K562 (cell line): Measurements from ENCODE around the gene THAP11. TPM values are rescaled to one million over a fixed set of nuclear protein-coding genes. Genes with fewer than 3 reads are reported as not detected.
A peak's percentile ranks its signal among the peaks of the same experiment; 100 is the strongest.

ENCODE experiments used
- DACH1 ChIP-seq: fragments of 450-650 bp; IDR thresholded peaks from 2 replicates; pipeline ENCODE4 v1.6.1; 2018; ENCODE audit not compliant: partially characterized antibody
- E2F8 ChIP-seq: fragments of 450-650 bp; IDR thresholded peaks from 2 replicates; pipeline ENCODE4 v1.7.1; 2018; ENCODE audit warnings: mild to moderate bottlenecking, low read depth; ENCODE audit not compliant: partially characterized antibody
- ID3 ChIP-seq, 2 experiments: fragments of 250-450 bp in 1 of 2; fragments of 450-650 bp in 1 of 2; sonication (Bioruptor Pico) in 1 of 2; IDR thresholded peaks; 2 replicates each; pipeline versions ENCODE4 v1.6.1 to v1.8.0; 2016 to 2021; ENCODE audit warnings: mild to moderate bottlenecking in 2 of 2, moderate library complexity in 2 of 2, missing compliant biosample characterization in 1 of 2, missing genetic modification characterization in 1 of 2
- ILF3 ChIP-seq: fragments of 450-650 bp; IDR thresholded peaks from 2 replicates; pipeline ENCODE4 v1.6.1; 2018; ENCODE audit warnings: antibody characterized with exemption, mild to moderate bottlenecking, moderate library complexity, borderline replicate concordance
- JUN ChIP-seq, 2 experiments: sonication (generic) in 1 of 2; formaldehyde crosslinking in 1 of 2; IDR thresholded peaks; 2 replicates each; pipeline versions ENCODE4 v1.6.1 to v1.8.0; 2012 to 2022; ENCODE audit warnings: borderline replicate concordance in 2 of 2, mild to moderate bottlenecking in 2 of 2, improper control_type of control experiment in 1 of 2, low read depth in 1 of 2, low read length in 1 of 2, missing genetic modification reagents in 1 of 2
- LEF1 ChIP-seq: fragments of 450-650 bp; IDR thresholded peaks from 2 replicates; pipeline ENCODE4 v1.6.1; 2016; ENCODE audit warnings: mild to moderate bottlenecking
- MEF2D ChIP-seq: conservative IDR thresholded peaks from 2 replicates; pipeline ENCODE4 v1.6.1; 2016; ENCODE audit warnings: low read depth, missing genetic modification characterization, missing compliant biosample characterization
- MTA1 ChIP-seq: fragments of 450-650 bp; IDR thresholded peaks from 2 replicates; pipeline ENCODE4 v1.6.1; 2017; ENCODE audit warnings: borderline replicate concordance
- NELFE ChIP-seq: IDR thresholded peaks from 2 replicates; pipeline ENCODE4 v1.6.1; 2011; ENCODE audit warnings: mild to moderate bottlenecking; ENCODE audit not compliant: insufficient read depth, insufficient read length
- RBM25 ChIP-seq: fragments of 200-400 bp; formaldehyde crosslinking; IDR thresholded peaks from 2 replicates; pipeline ENCODE4 v1.6.1; 2018; ENCODE audit warnings: low read length, low read depth, moderate library complexity; ENCODE audit not compliant: severe bottlenecking
- SIN3B ChIP-seq: fragments of 450-650 bp; IDR thresholded peaks from 2 replicates; pipeline ENCODE4 v1.6.1; 2017; ENCODE audit warnings: low read depth, mild to moderate bottlenecking, moderate library complexity
- ZHX1 ChIP-seq: fragments of 150-350 bp; conservative IDR thresholded peaks from 2 replicates; pipeline ENCODE4 v1.6.1; 2014; ENCODE audit warnings: low read length
- ZNF398 ChIP-seq: fragments of 250-450 bp; sonication (Bioruptor Pico); IDR thresholded peaks from 2 replicates; pipeline ENCODE4 v1.8.0; 2021; ENCODE audit warnings: moderate library complexity, mild to moderate bottlenecking, inconsistent platforms
- ZNF507 ChIP-seq: conservative IDR thresholded peaks from 2 replicates; pipeline ENCODE4 v1.6.1; 2017; ENCODE audit warnings: missing genetic modification characterization, missing compliant biosample characterization
- ZNF717 ChIP-seq: fragments of 250-450 bp; sonication (Bioruptor Pico); IDR thresholded peaks from 2 replicates; pipeline ENCODE4 v1.5.0; 2021
- ZNF780A ChIP-seq: fragments of 250-450 bp; sonication (Bioruptor Pico); IDR thresholded peaks from 2 replicates; pipeline ENCODE4 v1.5.0; 2021; ENCODE audit warnings: mild to moderate bottlenecking
- ZZZ3 ChIP-seq: fragments of 450-650 bp; IDR thresholded peaks from 2 replicates; pipeline ENCODE4 v1.6.1; 2016; ENCODE audit warnings: antibody characterized with exemption, mild to moderate bottlenecking, moderate library complexity
- polyA plus RNA-seq, 8 experiments: library from polyadenylated mRNA; depleted of rRNA in 4 of 8; stranded (reverse) in 5 of 8; unstranded in 3 of 8; fragments of >200 nt; fragmentation: Nextera tagmentation in 2 of 8; fragmentation: Illumina TruSeq in 1 of 8; extraction: Ambion mirVana in 2 of 8; extraction: Trizol in 1 of 8; gene quantifications; 2 replicates each; pipeline versions ENCODE4 v1.2.1 to v1.2.3, GENCODE V29; 2011 to 2014; ENCODE audit warnings: inconsistent platforms in 1 of 8, missing spikeins in 1 of 8
- total RNA-seq, 7 experiments: library from RNA; depleted of rRNA in 6 of 7; stranded (reverse); fragments of >200 nt in 6 of 7; fragmentation: Illumina TruSeq in 2 of 7; extraction: Trizol in 2 of 7; gene quantifications; 2 replicates each; pipeline versions ENCODE4 v1.2.1 to v1.2.3, GENCODE V29; 2011 to 2021; ENCODE audit warnings: low replicate concordance in 1 of 7

THAP11 gene
- total and polyA plus RNA-seq, 9 of the 15 experiments (the other 6 are each of a cell fraction or from before 2014, with no cell fraction given): 2.4 to 31.6 (median 21.4) TPM

GRCh38 chr16:67846320-67847063 lies 4.4 kb downstream of the THAP11 start, which contains the start of gene NUTF2 (continued):
- TF ChIP-seq E2F8: peak; percentile 88
- TF ChIP-seq MTA1: no peak
- no peak for TF ChIP-seq ID3 (CRISPR knock-in tag; IDR thresholded peaks at IDR 0.05)
- no peak for TF ChIP-seq ID3 (tag; IDR thresholded peaks at IDR 0.05)
- TF ChIP-seq LEF1: no peak
- no peak for TF ChIP-seq NELFE
- TF ChIP-seq SIN3B: no peak
- peak; percentile 40 for TF ChIP-seq RBM25
- TF ChIP-seq DACH1: peak; percentile 79
- TF ChIP-seq MEF2D (tag): no peak
- no peak for TF ChIP-seq ZNF398 (CRISPR knock-in tag)
- TF ChIP-seq ZNF780A: no peak
- no peak for TF ChIP-seq ZZZ3
- no peak for TF ChIP-seq ILF3
- no peak for TF ChIP-seq ZNF717
- no peak for TF ChIP-seq ZNF507 (tag)
- peak; percentile 43; the same call in 1 of the 2 replicates for TF ChIP-seq JUN (IDR thresholded peaks at IDR 0.05; ENCODE audit: borderline replicate concordance, low read depth, low read length)
- no peak for TF ChIP-seq JUN (CRISPR knock-in tag; IDR thresholded peaks at IDR 0.05; ENCODE audit: borderline replicate concordance)
- no peak for TF ChIP-seq ZHX1
